Right lobe of liver (tissue), 4 donors: ENCODE data around the gene NAP1L5.

Experiments
- CTCF ChIP-seq, 4 donors: fragments of 200-600 bp in 3 of 4; fragments of 450-650 bp in 1 of 4; IDR thresholded peaks; one replicate each; pipeline versions ENCODE4 v1.5.1 to v1.8.0; 2016 to 2022; ENCODE audit warnings: antibody characterized with exemption in 4 of 4, mild to moderate bottlenecking in 2 of 4
- POLR2A ChIP-seq: fragments of 450-650 bp; IDR thresholded peaks from one replicate; pipeline ENCODE4 v1.6.1; 2017; ENCODE audit warnings: antibody characterized with exemption, mild to moderate bottlenecking
- donor health status: DM: no; HTN: no; CAD: no.
- donor health status: DM: no; HTN: no; CAD: no.
- donor health status: DM: no; HTN: yes; CAD: no.

GRCh38 chr4:88744609-88745008 is 47.0 kb upstream of the NAP1L5 start:
- TF ChIP-seq POLR2A: no peak
- no peak for TF ChIP-seq CTCF (IDR thresholded peaks at IDR 0.05)
